Measurements from ENCODE around the gene HDAC9. TPM values are rescaled to one million over a fixed set of nuclear protein-coding genes. Genes with fewer than 3 reads are reported as not detected.

HDAC9 gene
- total RNA-seq, 2 experiments from 2014 or later, result 1.5 to 3.0 TPM

GRCh38 chr7:18860221-18860620 lies 364.7 kb downstream of the HDAC9 start:
- H3K27ac Mint-ChIP-seq, result no peak overlapping the region
- H3K36me3 Mint-ChIP-seq (ENCODE audit: low read depth), result no peaks in the 10 kb centered on the region
- no peak for TF ChIP-seq CTCF (IDR thresholded peaks at IDR 0.05)
- DNase-seq, result no peak
- ChIA-PET CTCF (no interaction called here), POLR2A (no interaction called here)
- peaks cover 4% of the 10 kb centered on the region for H3K4me1 Mint-ChIP-seq (ENCODE audit: low read depth)
- no peak for ATAC-seq
- H3K27me3 Mint-ChIP-seq, result no peaks in the 10 kb centered on the region
- H3K4me3 Mint-ChIP-seq, result no peak overlapping the region
- intact Hi-C loops (cut with micrococcal nuclease), result no loop called here
- peaks cover 4% of the 10 kb centered on the region for H3K9me3 Mint-ChIP-seq

GRCh38 chr7:18861514-18862118 lies 366.1 kb downstream of the HDAC9 start:
- CTCF ChIA-PET, result no interaction called here
- POLR2A ChIA-PET, result no interaction called here
- H3K27me3 Mint-ChIP-seq, result no peaks in the 10 kb centered on the region
- TF ChIP-seq CTCF (IDR thresholded peaks at IDR 0.05), result no peak
- no peak for ATAC-seq
- peaks cover 4% of the 10 kb centered on the region for H3K4me1 Mint-ChIP-seq (ENCODE audit: low read depth)
- peaks cover 4% of the 10 kb centered on the region for H3K9me3 Mint-ChIP-seq
- intact Hi-C loops (cut with micrococcal nuclease), result no loop called here
- H3K4me3 Mint-ChIP-seq, result no peak overlapping the region
- no peak overlapping the region for H3K27ac Mint-ChIP-seq
- no peak for DNase-seq
- no peaks in the 10 kb centered on the region for H3K36me3 Mint-ChIP-seq (ENCODE audit: low read depth)

- no peaks in the 10 kb centered on the region for H3K27me3 Mint-ChIP-seq
- H3K4me1 Mint-ChIP-seq (ENCODE audit: low read depth), result no peaks in the 10 kb centered on the region
- CTCF ChIA-PET, result no interaction called here
- intact Hi-C loops (cut with micrococcal nuclease), result no loop called here
- H3K9me3 Mint-ChIP-seq, result peaks cover 8% of the 10 kb centered on the region
- no peak overlapping the region for H3K27ac Mint-ChIP-seq
- no peak overlapping the region for H3K4me3 Mint-ChIP-seq
- POLR2A ChIA-PET, result no interaction called here
- ATAC-seq (no peak), DNase-seq (no peak)
- no peaks in the 10 kb centered on the region for H3K36me3 Mint-ChIP-seq (ENCODE audit: low read depth)
- TF ChIP-seq CTCF (IDR thresholded peaks at IDR 0.05), result no peak
These were observed 369.4 kb downstream of the HDAC9 start for GRCh38 chr7:18864967-18865366.

GRCh38 chr7:18866359-18867036 lies 370.9 kb downstream of the HDAC9 start:
- Mint-ChIP-seq H3K4me1 (ENCODE audit: low read depth) (no peaks in the 10 kb centered on the region), H3K9me3 (peaks cover 8% of the 10 kb centered on the region), H3K27me3 (no peaks in the 10 kb centered on the region), H3K27ac (no peak overlapping the region), H3K36me3 (ENCODE audit: low read depth) (no peaks in the 10 kb centered on the region), H3K4me3 (no peak overlapping the region)
- TF ChIP-seq CTCF (IDR thresholded peaks at IDR 0.05), result no peak
- peak; percentile 53 for ATAC-seq
- intact Hi-C loops (cut with micrococcal nuclease), result no loop called here
- ChIA-PET POLR2A (no interaction called here), CTCF (no interaction called here)
- peak; percentile 12 for DNase-seq

- H3K36me3 Mint-ChIP-seq (ENCODE audit: low read depth), result no peaks in the 10 kb centered on the region
- TF ChIP-seq CTCF (IDR thresholded peaks at IDR 0.05), result no peak
- ChIA-PET POLR2A (no interaction called here), CTCF (no interaction called here)
- ATAC-seq, result no peak
- no peak for DNase-seq
- intact Hi-C loops (cut with micrococcal nuclease), result no loop called here
- no peak overlapping the region for H3K27ac Mint-ChIP-seq
- H3K9me3 Mint-ChIP-seq, result peaks cover 4% of the 10 kb centered on the region
- H3K4me1 Mint-ChIP-seq (ENCODE audit: low read depth), result no peaks in the 10 kb centered on the region
- no peaks in the 10 kb centered on the region for H3K27me3 Mint-ChIP-seq
- H3K4me3 Mint-ChIP-seq, result no peak overlapping the region
These were observed 376.8 kb downstream of the HDAC9 start for GRCh38 chr7:18872344-18872743.

Measured in activated CD8-positive, alpha-beta T cell treated with anti-CD3 and anti-CD28 coated beads for 36 hours (primary cell).